Natural killer cell treated with Interleukin-12 subunit alpha and Interleukin-12 subunit beta and Interleukin-15 and Interleukin-18, amount 100 ng/mL, for 72 hours (primary cell): Measurements from ENCODE around the gene OR8G1. TPM values are rescaled to one million over a fixed set of nuclear protein-coding genes. Genes with fewer than 3 reads are reported as not detected.

ENCODE experiments used
- ATAC-seq, 2 donors: fragments of 150-1000 bp; cut with Tn5 transposase in 1 of 2; sonication (Bioruptor Pico), chemical (Tn5 transposase) in 1 of 2; 2 replicates each; pipeline ENCODE4 v1.10.0; 2021
- DNase-seq: peaks from one replicate; pipeline ENCODE4 v3.0.0; 2022; ENCODE audit warnings: low spot score
- H3K27ac Mint-ChIP-seq, 2 donors: 1 replicate in 1 of 2; 2 replicates in 1 of 2; pipeline ENCODE4 v1.8.0; 2022; ENCODE audit warnings: mixed read lengths in 2 of 2, mild to moderate bottlenecking in 1 of 2, moderate library complexity in 1 of 2
- H3K27me3 Mint-ChIP-seq, 2 donors: 1 replicate in 1 of 2; 2 replicates in 1 of 2; pipeline ENCODE4 v1.8.0; 2022; ENCODE audit warnings: mixed read lengths in 2 of 2
- H3K36me3 Mint-ChIP-seq: one replicate; pipeline ENCODE4 v1.8.0; 2022; ENCODE audit warnings: mixed read lengths
- H3K4me1 Mint-ChIP-seq, 2 donors: 1 replicate in 1 of 2; 2 replicates in 1 of 2; pipeline ENCODE4 v1.8.0; 2022; ENCODE audit warnings: low read depth in 2 of 2, mixed read lengths in 2 of 2, mild to moderate bottlenecking in 1 of 2
- H3K4me3 Mint-ChIP-seq: one replicate; pipeline ENCODE4 v1.8.0; 2022; ENCODE audit warnings: mixed read lengths
- H3K9me3 Mint-ChIP-seq: 2 replicates; pipeline ENCODE4 v1.8.0; 2022; ENCODE audit warnings: mixed read lengths
- total RNA-seq, 2 donors: library from RNA; stranded (reverse); gene quantifications; one replicate each; pipeline ENCODE4 v1.2.3, GENCODE V29; 2022

Gene OR8G1
- not detected for total RNA-seq

GRCh38 chr11:124240621-124241397 is at the start of gene OR8G1:
Gene OR8G1 (plus strand): TSS chr11:124241095. CDS start chr11:124249676, 8,581 bp downstream.
- Mint-ChIP-seq H3K4me1 (no peaks in the 10 kb centered on the region), H3K9me3 (peaks cover 3% of the 10 kb centered on the region), H3K27ac (no peak within 1 kb of the TSS), H3K27me3 (peaks cover 0 to 15% of the 10 kb centered on the region in 2 donors), H3K4me3 (no peak within 1 kb of the TSS), H3K36me3 (no peaks in the 10 kb centered on the region)
- DNase-seq, result no peak
- no peak for ATAC-seq

GRCh38 chr11:124193221-124194010 is 47.5 kb upstream of the OR8G1 start:
- peaks cover 6 to 15% of the 10 kb centered on the region in 2 donors for H3K27me3 Mint-ChIP-seq
- no peak for ATAC-seq
- H3K27ac Mint-ChIP-seq, result no peak overlapping the region
- H3K4me3 Mint-ChIP-seq, result no peak overlapping the region
- H3K4me1 Mint-ChIP-seq, result no peaks in the 10 kb centered on the region
- H3K36me3 Mint-ChIP-seq, result no peaks in the 10 kb centered on the region
- no peaks in the 10 kb centered on the region for H3K9me3 Mint-ChIP-seq
- no peak for DNase-seq

- Mint-ChIP-seq H3K27me3 (peaks cover 6 to 15% of the 10 kb centered on the region in 2 donors), H3K27ac (no peak overlapping the region), H3K9me3 (no peaks in the 10 kb centered on the region), H3K36me3 (no peaks in the 10 kb centered on the region), H3K4me3 (no peak overlapping the region), H3K4me1 (no peaks in the 10 kb centered on the region)
- ATAC-seq (no peak), DNase-seq (no peak)
Observed at GRCh38 chr11:124194293-124195188, 46.4 kb upstream of the OR8G1 start.

- ATAC-seq (peak; percentile 64 to 70), DNase-seq (no peak)
- Mint-ChIP-seq H3K27ac (no peak overlapping the region), H3K36me3 (no peaks in the 10 kb centered on the region), H3K27me3 (peaks cover 6 to 15% of the 10 kb centered on the region in 2 donors), H3K9me3 (no peaks in the 10 kb centered on the region), H3K4me1 (no peaks in the 10 kb centered on the region), H3K4me3 (no peak overlapping the region)
Observed at GRCh38 chr11:124195189-124195734, 45.6 kb upstream of the OR8G1 start.

GRCh38 chr11:124197999-124198398 is 42.9 kb upstream of the OR8G1 start:
- DNase-seq (no peak), ATAC-seq (no peak)
- H3K9me3 Mint-ChIP-seq, result no peaks in the 10 kb centered on the region
- no peaks in the 10 kb centered on the region for H3K36me3 Mint-ChIP-seq
- peaks cover 7 to 8% of the 10 kb centered on the region in 2 donors for H3K27me3 Mint-ChIP-seq
- H3K4me1 Mint-ChIP-seq, result no peaks in the 10 kb centered on the region
- H3K4me3 Mint-ChIP-seq, result no peak overlapping the region
- no peak overlapping the region for H3K27ac Mint-ChIP-seq

- Mint-ChIP-seq H3K4me1 (no peaks in the 10 kb centered on the region), H3K9me3 (no peaks in the 10 kb centered on the region), H3K4me3 (no peak overlapping the region), H3K27ac (no peak overlapping the region), H3K36me3 (no peaks in the 10 kb centered on the region), H3K27me3 (peaks cover 7 to 9% of the 10 kb centered on the region in 2 donors)
- DNase-seq, result no peak
- no peak for ATAC-seq
Observed at GRCh38 chr11:124198897-124199296, 42.0 kb upstream of the OR8G1 start.

- Mint-ChIP-seq H3K27me3 (peaks cover 7 to 9% of the 10 kb centered on the region in 2 donors), H3K27ac (no peak overlapping the region), H3K4me3 (no peak overlapping the region), H3K4me1 (no peaks in the 10 kb centered on the region), H3K36me3 (no peaks in the 10 kb centered on the region), H3K9me3 (no peaks in the 10 kb centered on the region)
- ATAC-seq (no peak), DNase-seq (no peak)
Observed at GRCh38 chr11:124199702-124200101, 41.2 kb upstream of the OR8G1 start.

- Mint-ChIP-seq H3K4me3 (no peak overlapping the region), H3K27ac (no peak overlapping the region), H3K9me3 (no peaks in the 10 kb centered on the region), H3K4me1 (no peaks in the 10 kb centered on the region), H3K27me3 (peaks cover 7 to 9% of the 10 kb centered on the region in 2 donors), H3K36me3 (no peaks in the 10 kb centered on the region)
- no peak for DNase-seq
- ATAC-seq, result no peak
Observed at GRCh38 chr11:124200671-124201070, 40.2 kb upstream of the OR8G1 start.

- Mint-ChIP-seq H3K27ac (no peak overlapping the region), H3K36me3 (no peaks in the 10 kb centered on the region), H3K4me3 (no peak overlapping the region), H3K27me3 (peaks cover 0 to 9% of the 10 kb centered on the region in 2 donors), H3K4me1 (no peaks in the 10 kb centered on the region), H3K9me3 (no peaks in the 10 kb centered on the region)
- no peak for ATAC-seq
- DNase-seq, result no peak
Observed at GRCh38 chr11:124202951-124203350, 37.9 kb upstream of the OR8G1 start.

- no peaks in the 10 kb centered on the region for H3K36me3 Mint-ChIP-seq
- no peak for DNase-seq
- H3K4me3 Mint-ChIP-seq, result no peak overlapping the region
- H3K27ac Mint-ChIP-seq, result no peak overlapping the region
- peaks cover 0 to 8% of the 10 kb centered on the region in 2 donors for H3K27me3 Mint-ChIP-seq
- peak in 1 of 2 donors; percentile 59 for ATAC-seq
- no peaks in the 10 kb centered on the region for H3K9me3 Mint-ChIP-seq
- H3K4me1 Mint-ChIP-seq, result no peaks in the 10 kb centered on the region
Observed at GRCh38 chr11:124204008-124204407, 36.9 kb upstream of the OR8G1 start.

GRCh38 chr11:124207102-124207792 is 33.6 kb upstream of the OR8G1 start:
- Mint-ChIP-seq H3K4me1 (no peaks in the 10 kb centered on the region), H3K4me3 (no peak overlapping the region), H3K27ac (no peak overlapping the region), H3K9me3 (no peaks in the 10 kb centered on the region), H3K36me3 (no peaks in the 10 kb centered on the region), H3K27me3 (peaks cover 0 to 6% of the 10 kb centered on the region in 2 donors)
- DNase-seq, result no peak
- no peak for ATAC-seq

- ATAC-seq (peak in 1 of 2 donors; percentile 34), DNase-seq (no peak)
- Mint-ChIP-seq H3K4me3 (no peak overlapping the region), H3K4me1 (no peaks in the 10 kb centered on the region), H3K27me3 (peaks cover 0 to 4% of the 10 kb centered on the region in 2 donors), H3K36me3 (no peaks in the 10 kb centered on the region), H3K9me3 (no peaks in the 10 kb centered on the region), H3K27ac (no peak overlapping the region)
Observed at GRCh38 chr11:124209824-124210357, 31.0 kb upstream of the OR8G1 start.
